LNCaP clone FGC (cell line): ENCODE results near the gene RANBP17.
A peak's percentile ranks its signal among the peaks of the same experiment; 100 is the strongest.

Experiments used
- DNase-seq: peaks from one replicate; pipeline ENCODE4 v3.0.0-alpha.2; 2011; ENCODE audit warnings: low read depth
- H3K4me3 ChIP-seq: 2 replicates; pipeline ENCODE4 v1.5.1; 2011; ENCODE audit warnings: mild to moderate bottlenecking, low read depth, low read length, control low read depth
- TF ChIP-seq, protein P1 (sequence below): IDR thresholded peaks from 2 replicates; pipeline ENCODE4 v1.5.1; 2012; ENCODE audit warnings: mild to moderate bottlenecking; ENCODE audit not compliant: control insufficient read depth, insufficient read depth; ENCODE audit errors: extremely low read depth

The RANBP17 gene

DNA sequence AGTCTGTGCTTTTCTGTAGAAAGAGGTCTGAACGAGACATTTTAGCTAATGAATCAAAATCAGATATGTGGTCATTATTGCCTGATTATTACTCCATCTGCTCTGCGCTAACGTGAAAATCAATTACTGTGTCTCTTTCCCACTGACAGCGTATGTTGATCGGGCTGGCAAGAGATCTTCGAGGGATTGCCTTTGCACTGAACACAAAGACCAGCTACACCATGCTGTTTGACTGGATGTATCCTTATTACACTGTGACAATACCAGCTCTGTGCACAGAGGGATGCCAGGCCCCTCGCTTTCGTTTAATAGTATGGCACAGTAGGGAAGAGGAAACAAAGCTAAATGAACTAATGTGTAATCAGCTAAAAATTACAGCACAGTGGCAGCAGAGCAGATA lies 343.6 kb downstream of the RANBP17 start:
- TF ChIP-seq, protein P1, sequence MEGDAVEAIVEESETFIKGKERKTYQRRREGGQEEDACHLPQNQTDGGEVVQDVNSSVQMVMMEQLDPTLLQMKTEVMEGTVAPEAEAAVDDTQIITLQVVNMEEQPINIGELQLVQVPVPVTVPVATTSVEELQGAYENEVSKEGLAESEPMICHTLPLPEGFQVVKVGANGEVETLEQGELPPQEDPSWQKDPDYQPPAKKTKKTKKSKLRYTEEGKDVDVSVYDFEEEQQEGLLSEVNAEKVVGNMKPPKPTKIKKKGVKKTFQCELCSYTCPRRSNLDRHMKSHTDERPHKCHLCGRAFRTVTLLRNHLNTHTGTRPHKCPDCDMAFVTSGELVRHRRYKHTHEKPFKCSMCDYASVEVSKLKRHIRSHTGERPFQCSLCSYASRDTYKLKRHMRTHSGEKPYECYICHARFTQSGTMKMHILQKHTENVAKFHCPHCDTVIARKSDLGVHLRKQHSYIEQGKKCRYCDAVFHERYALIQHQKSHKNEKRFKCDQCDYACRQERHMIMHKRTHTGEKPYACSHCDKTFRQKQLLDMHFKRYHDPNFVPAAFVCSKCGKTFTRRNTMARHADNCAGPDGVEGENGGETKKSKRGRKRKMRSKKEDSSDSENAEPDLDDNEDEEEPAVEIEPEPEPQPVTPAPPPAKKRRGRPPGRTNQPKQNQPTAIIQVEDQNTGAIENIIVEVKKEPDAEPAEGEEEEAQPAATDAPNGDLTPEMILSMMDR, result no peak
- H3K4me3 ChIP-seq, result no peak overlapping the region
- DNase-seq, result no peak

GRCh38 chr5:171207256-171207847 lies 345.5 kb downstream of the RANBP17 start:
- DNase-seq, result no peak
- H3K4me3 ChIP-seq, result no peak overlapping the region
- TF ChIP-seq, protein P1, result peak; percentile 57

DNA sequence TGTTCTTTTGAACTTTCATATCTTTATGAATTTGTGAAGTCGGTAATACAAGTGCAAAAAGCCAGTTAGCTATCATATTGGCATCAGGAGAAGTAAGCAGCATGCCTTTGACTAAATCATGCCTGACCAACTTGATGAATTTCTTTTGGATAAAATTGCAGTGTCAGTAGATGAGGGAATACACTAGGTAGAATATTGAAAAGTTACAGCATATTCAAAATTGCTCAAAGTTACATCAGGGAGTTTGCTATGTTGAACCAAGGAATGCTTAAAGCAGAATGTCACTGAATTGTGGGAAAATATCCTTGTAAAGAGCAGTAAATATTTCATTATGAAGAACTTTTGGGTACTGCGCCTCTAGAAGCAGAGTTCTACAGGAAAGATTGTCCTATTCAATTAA lies 360.1 kb downstream of the RANBP17 start:
- no peak for DNase-seq
- TF ChIP-seq, protein P1, result no peak
- H3K4me3 ChIP-seq, result no peak overlapping the region

GRCh38 chr5:171223927-171224326 lies 362.1 kb downstream of the RANBP17 start:
- H3K4me3 ChIP-seq, result no peak overlapping the region
- DNase-seq, result no peak
- TF ChIP-seq, protein P1, result no peak

DNA sequence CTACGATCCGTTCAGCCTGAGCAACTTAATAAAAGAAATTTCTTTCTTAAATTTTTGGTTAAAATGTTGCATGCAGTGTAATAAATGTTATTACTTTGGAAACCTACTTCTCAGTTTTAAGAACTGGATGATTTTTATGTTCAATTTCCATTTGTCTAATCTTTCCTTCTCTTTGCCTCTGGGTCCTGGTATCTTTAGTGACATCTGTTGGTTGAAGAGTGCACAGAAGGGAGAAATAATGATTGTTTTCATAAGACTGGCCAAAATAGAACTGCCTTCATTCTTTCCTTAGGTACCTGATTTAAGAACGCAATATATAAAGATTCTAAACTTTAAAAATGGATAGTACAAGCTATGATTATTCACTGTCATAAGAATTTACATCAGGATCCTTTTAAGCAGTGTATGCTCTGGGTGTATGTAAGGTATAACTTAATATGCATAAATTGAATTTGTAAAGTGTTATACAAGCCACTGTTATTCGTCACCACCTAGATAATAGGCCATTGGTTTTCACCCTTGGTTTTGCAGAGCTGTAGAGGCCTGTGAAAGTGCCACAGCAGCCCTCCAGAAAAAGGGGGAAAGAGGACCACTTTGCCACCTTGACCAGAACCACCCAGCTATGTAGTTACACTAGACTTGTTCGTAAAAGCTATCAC lies 364.4 kb downstream of the RANBP17 start:
- no peak for DNase-seq
- no peak overlapping the region for H3K4me3 ChIP-seq
- TF ChIP-seq, protein P1, result peak; percentile 48

- TF ChIP-seq, protein P1, result no peak
These were observed 365.0 kb downstream of the RANBP17 start for GRCh38 chr5:171226864-171227263.

GRCh38 chr5:171236651-171237050 lies 374.8 kb downstream of the RANBP17 start:
- no peak overlapping the region for H3K4me3 ChIP-seq
- TF ChIP-seq, protein P1, result no peak
- DNase-seq, result no peak

More at GRCh38 chr5:171226864-171227263, 365.0 kb downstream of the RANBP17 start:
- H3K4me3 ChIP-seq, result no peak overlapping the region
- no peak for DNase-seq
